IMR-90 (cell line): ENCODE results near the gene PKN3.

Experiments used
- CEBPB ChIP-seq: IDR thresholded peaks from 2 replicates; pipeline ENCODE4 v1.6.1; 2012; ENCODE audit warnings: low read depth, low read length, improper control_type of control experiment
- MXI1 ChIP-seq: IDR thresholded peaks from 2 replicates; pipeline ENCODE4 v1.6.1; 2012; ENCODE audit warnings: low read depth, mild to moderate bottlenecking, low read length, moderate library complexity, borderline replicate concordance
- POLR2A ChIP-seq: IDR thresholded peaks from 2 replicates; pipeline ENCODE4 v1.6.1; 2012; ENCODE audit warnings: mild to moderate bottlenecking, low read depth, low read length
- SMC3 ChIP-seq: fragments of 150-350 bp; IDR thresholded peaks from 2 replicates; pipeline ENCODE4 v1.6.1; 2016; ENCODE audit warnings: low read depth, mild to moderate bottlenecking, antibody characterized with exemption, low read length, moderate library complexity
- TF ChIP-seq, protein P1 (sequence below): conservative IDR thresholded peaks from 2 replicates; pipeline ENCODE4 v1.5.1; 2012; ENCODE audit warnings: mild to moderate bottlenecking, low read depth, low read length, improper control_type of control experiment
- TF ChIP-seq, protein P2 (sequence below): fragments of 150-350 bp; IDR thresholded peaks from 2 replicates; pipeline ENCODE4 v1.6.1; 2016; ENCODE audit warnings: low read depth, mild to moderate bottlenecking, low read length, moderate library complexity, borderline replicate concordance

DNA sequence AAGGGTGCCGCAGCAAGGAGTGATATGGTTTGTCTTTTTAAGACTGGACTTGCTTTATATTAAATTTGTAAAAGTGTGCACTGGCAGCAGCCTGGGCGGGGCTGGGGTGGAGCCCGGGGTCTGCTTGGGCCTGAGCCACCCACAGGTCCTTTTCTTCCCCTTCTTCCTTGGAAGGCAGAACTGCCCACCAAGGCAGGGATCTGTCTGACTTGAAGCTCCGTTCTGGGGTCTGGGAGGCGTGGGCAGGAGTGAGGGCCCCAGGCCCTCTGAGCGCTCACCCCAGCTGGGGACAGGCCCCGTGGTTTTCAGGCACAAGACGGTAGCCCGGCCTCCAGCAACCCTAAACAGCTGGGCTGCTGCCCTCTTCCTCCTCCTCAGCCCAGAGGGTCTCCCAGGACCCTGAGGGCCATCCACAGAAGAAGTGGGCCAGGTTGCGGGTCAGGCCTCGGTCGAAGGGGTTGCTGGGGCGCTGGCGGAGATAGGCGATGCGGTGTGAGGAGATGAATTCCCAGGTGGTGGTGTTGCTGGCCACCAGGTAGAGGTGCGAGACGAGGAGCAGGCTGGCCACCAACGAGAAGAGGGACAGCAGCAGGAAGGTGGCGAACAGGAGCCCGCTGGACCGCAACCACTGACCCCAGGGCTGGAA, 18.7 kb downstream of the PKN3 start:
- TF ChIP-seq, protein P1, sequence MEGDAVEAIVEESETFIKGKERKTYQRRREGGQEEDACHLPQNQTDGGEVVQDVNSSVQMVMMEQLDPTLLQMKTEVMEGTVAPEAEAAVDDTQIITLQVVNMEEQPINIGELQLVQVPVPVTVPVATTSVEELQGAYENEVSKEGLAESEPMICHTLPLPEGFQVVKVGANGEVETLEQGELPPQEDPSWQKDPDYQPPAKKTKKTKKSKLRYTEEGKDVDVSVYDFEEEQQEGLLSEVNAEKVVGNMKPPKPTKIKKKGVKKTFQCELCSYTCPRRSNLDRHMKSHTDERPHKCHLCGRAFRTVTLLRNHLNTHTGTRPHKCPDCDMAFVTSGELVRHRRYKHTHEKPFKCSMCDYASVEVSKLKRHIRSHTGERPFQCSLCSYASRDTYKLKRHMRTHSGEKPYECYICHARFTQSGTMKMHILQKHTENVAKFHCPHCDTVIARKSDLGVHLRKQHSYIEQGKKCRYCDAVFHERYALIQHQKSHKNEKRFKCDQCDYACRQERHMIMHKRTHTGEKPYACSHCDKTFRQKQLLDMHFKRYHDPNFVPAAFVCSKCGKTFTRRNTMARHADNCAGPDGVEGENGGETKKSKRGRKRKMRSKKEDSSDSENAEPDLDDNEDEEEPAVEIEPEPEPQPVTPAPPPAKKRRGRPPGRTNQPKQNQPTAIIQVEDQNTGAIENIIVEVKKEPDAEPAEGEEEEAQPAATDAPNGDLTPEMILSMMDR: no peak
- TF ChIP-seq SMC3: no peak
- TF ChIP-seq, protein P2, sequence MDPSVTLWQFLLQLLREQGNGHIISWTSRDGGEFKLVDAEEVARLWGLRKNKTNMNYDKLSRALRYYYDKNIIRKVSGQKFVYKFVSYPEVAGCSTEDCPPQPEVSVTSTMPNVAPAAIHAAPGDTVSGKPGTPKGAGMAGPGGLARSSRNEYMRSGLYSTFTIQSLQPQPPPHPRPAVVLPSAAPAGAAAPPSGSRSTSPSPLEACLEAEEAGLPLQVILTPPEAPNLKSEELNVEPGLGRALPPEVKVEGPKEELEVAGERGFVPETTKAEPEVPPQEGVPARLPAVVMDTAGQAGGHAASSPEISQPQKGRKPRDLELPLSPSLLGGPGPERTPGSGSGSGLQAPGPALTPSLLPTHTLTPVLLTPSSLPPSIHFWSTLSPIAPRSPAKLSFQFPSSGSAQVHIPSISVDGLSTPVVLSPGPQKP: no peak
- TF ChIP-seq POLR2A: no peak
- TF ChIP-seq MXI1: no peak
- TF ChIP-seq CEBPB: no peak
